WI38 (cell line): ENCODE results near the gene INSC.

Experiments used
- H3K4me3 ChIP-seq: 2 replicates; pipeline ENCODE4 v1.5.1; 2011; ENCODE audit warnings: low read depth, mild to moderate bottlenecking, control low read depth, low read length
- CTCF ChIP-seq: IDR thresholded peaks from 2 replicates; pipeline ENCODE4 v1.5.1; 2012; ENCODE audit warnings: low read depth, mild to moderate bottlenecking, control low read depth, low read length

The INSC gene

DNA sequence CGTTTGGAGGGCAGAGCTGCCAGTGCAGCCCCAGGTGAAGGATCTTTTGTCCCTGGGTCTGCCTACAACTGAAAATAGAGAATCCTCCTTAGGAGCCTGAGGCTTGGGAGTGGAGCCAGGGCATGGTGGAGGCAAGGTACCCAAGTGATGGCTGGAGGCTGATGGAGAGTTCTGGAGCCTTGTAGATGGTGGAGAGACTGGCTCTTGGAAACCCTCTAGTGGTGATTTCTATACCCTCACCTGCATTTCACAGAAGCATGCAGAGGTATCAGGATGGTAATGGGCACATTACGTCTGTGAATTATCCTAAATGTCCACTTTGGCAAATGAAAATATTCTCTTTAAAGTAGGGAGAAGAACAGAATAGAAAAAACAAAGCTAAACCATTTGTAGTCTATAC lies 44.4 kb downstream of the INSC start:
- H3K4me3 ChIP-seq: no peak overlapping the region
- TF ChIP-seq CTCF: peak; percentile 53

- no peak for TF ChIP-seq CTCF
- H3K4me3 ChIP-seq: no peak overlapping the region
Observed at GRCh38 chr11:15161790-15162189, 47.1 kb downstream of the INSC start.

- TF ChIP-seq CTCF: no peak
- no peak overlapping the region for H3K4me3 ChIP-seq
Observed at GRCh38 chr11:15163136-15163535, 48.4 kb downstream of the INSC start.

- TF ChIP-seq CTCF: no peak
- no peak overlapping the region for H3K4me3 ChIP-seq
Observed at GRCh38 chr11:15166204-15166603, 51.5 kb downstream of the INSC start.

- H3K4me3 ChIP-seq: no peak overlapping the region
- no peak for TF ChIP-seq CTCF
Observed at GRCh38 chr11:15169815-15170551, 55.3 kb downstream of the INSC start.

DNA sequence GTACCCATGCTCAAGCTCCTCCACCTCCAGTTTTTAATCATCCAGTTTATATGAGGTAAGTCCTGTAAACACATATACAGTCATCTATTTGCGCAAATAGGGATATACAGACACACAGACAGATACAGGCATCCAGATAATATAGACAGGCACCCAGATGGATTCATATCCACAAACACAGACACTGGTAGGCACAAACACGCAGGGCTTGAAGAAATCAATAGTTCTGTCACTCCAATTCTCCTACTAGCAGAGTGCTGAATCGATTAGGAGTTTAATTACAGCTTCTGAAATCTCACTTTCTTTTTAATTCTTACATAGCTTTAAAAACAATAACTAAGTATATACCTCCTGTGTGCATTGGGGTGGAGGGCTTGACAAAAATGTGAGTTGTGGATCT lies 56.0 kb downstream of the INSC start:
- no peak overlapping the region for H3K4me3 ChIP-seq
- TF ChIP-seq CTCF: no peak

- H3K4me3 ChIP-seq: no peak overlapping the region
- TF ChIP-seq CTCF: no peak
Observed at GRCh38 chr11:15171956-15172355, 57.2 kb downstream of the INSC start.
